Psoas muscle (tissue), 8 donors: ENCODE results near the gene LSG1. TPM values are rescaled to one million over a fixed set of nuclear protein-coding genes. Genes with fewer than 3 reads are reported as not detected.

Source experiments
- ATAC-seq, 4 donors: fragments of 200-7000 bp; cut with Tn5 transposase; one replicate each; pipeline ENCODE4 v1.9.1; 2020; ENCODE audit warnings: moderate library complexity in 3 of 4, mild to moderate bottlenecking in 2 of 4
- DNase-seq, 2 donors: peaks; one replicate each; pipeline ENCODE4 v3.0.0-alpha.2; 2020
- H3K27ac ChIP-seq: fragments of 200-600 bp; one replicate; pipeline ENCODE4 v1.8.0; 2022
- H3K27me3 ChIP-seq, 3 donors: fragments of 200-600 bp in 1 of 3; one replicate each; pipeline versions ENCODE4 v1.6.1 to v1.8.0; 2013 to 2022; ENCODE audit warnings: low read length in 2 of 3, mild to moderate bottlenecking in 2 of 3, moderate library complexity in 1 of 3; ENCODE audit not compliant: insufficient read depth in 3 of 3
- H3K36me3 ChIP-seq, 2 donors: fragments of 200-600 bp in 1 of 2; one replicate each; pipeline versions ENCODE4 v1.6.1 to v1.8.0; 2013 to 2022; ENCODE audit warnings: low read depth in 1 of 2, mild to moderate bottlenecking in 1 of 2, moderate library complexity in 1 of 2; ENCODE audit not compliant: insufficient read depth in 1 of 2
- H3K4me1 ChIP-seq: fragments of 200-600 bp; one replicate; pipeline ENCODE4 v1.8.0; 2022
- H3K4me3 ChIP-seq: fragments of 200-600 bp; one replicate; pipeline ENCODE4 v1.8.0; 2022; ENCODE audit warnings: mild to moderate bottlenecking
- H3K9me3 ChIP-seq: fragments of 200-600 bp; one replicate; pipeline ENCODE4 v1.8.0; 2022
- WGBS, 3 donors: extraction: QIAGEN DNeasy Blood & Tissue Kit; methylation state at CpG; one replicate each; pipeline versions ENCODE4 v1.1.6 to v1.1.7; 2013; 5-methylcytosine and 5-hydroxymethylcytosine counted together
- intact Hi-C, 2 donors: fragments of 100-400 bp; cut with DNase I; formaldehyde crosslinking; loops; one replicate each; pipeline versions ENCODE4 v1.11.0 to v1.14.2; 2022
- polyA plus RNA-seq, 3 donors: library from polyadenylated mRNA; stranded (reverse); fragments of 200-250 nt; gene quantifications; one replicate each; pipeline ENCODE4 v1.2.3, GENCODE V29; 2013
- total RNA-seq, 4 donors: library from RNA; stranded (reverse); fragmentation: NEBNext Ultra II Directional in 2 of 4; extraction: Animal tissue kit (Norgen Biotek cat#: 25700) in 2 of 4; gene quantifications; one replicate each; pipeline versions ENCODE4 v1.2.1 to v1.2.4, GENCODE V29; 2021 to 2023
- TF ChIP-seq, protein P1 (sequence below): fragments of 200-600 bp; IDR thresholded peaks from one replicate; pipeline ENCODE4 v1.8.0; 2022; ENCODE audit warnings: antibody characterized with exemption
- donor health status: healthy with polysubstance abuse.
- donor health status: DM: no; HTN: no; CAD: no; lungs with moderate emphysema.
- donor health status: Bipolar disorder and iron deficiency.
- donor health status: healthy.
- donor health status: DM: yes; HTN: yes; CAD: no.
- donor health status: DM: no; HTN: no; CAD: no.
- donor health status: DM: no; HTN: no; CAD: no.
- donor health status: DM: yes; HTN: yes; CAD: no.

LSG1 gene
- total and polyA plus RNA-seq, 7 donors, result 22.8 to 46.8 (median 29.5) TPM

- intact Hi-C loops, result no loop called here
- TF ChIP-seq, protein P1, sequence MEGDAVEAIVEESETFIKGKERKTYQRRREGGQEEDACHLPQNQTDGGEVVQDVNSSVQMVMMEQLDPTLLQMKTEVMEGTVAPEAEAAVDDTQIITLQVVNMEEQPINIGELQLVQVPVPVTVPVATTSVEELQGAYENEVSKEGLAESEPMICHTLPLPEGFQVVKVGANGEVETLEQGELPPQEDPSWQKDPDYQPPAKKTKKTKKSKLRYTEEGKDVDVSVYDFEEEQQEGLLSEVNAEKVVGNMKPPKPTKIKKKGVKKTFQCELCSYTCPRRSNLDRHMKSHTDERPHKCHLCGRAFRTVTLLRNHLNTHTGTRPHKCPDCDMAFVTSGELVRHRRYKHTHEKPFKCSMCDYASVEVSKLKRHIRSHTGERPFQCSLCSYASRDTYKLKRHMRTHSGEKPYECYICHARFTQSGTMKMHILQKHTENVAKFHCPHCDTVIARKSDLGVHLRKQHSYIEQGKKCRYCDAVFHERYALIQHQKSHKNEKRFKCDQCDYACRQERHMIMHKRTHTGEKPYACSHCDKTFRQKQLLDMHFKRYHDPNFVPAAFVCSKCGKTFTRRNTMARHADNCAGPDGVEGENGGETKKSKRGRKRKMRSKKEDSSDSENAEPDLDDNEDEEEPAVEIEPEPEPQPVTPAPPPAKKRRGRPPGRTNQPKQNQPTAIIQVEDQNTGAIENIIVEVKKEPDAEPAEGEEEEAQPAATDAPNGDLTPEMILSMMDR, result peak; percentile 4
- Histone ChIP-seq H3K9me3 (no peaks in the 10 kb centered on the region), H3K4me1 (no peaks in the 10 kb centered on the region), H3K27me3 (no peaks in the 10 kb centered on the region), H3K36me3 (peaks cover 9 to 64% of the 10 kb centered on the region in 2 donors), H3K27ac (peak overlapping the region; percentile 58), H3K4me3 (no peak overlapping the region)
- DNase-seq, result no peak
- no peak for ATAC-seq
- 68 to 84% (median 78%) methylated on average over 7 of the region's 7 CpGs for WGBS, 3 donors
Measured at GRCh38 chr3:194640829-194641228, 31.2 kb downstream of the LSG1 start.

DNA sequence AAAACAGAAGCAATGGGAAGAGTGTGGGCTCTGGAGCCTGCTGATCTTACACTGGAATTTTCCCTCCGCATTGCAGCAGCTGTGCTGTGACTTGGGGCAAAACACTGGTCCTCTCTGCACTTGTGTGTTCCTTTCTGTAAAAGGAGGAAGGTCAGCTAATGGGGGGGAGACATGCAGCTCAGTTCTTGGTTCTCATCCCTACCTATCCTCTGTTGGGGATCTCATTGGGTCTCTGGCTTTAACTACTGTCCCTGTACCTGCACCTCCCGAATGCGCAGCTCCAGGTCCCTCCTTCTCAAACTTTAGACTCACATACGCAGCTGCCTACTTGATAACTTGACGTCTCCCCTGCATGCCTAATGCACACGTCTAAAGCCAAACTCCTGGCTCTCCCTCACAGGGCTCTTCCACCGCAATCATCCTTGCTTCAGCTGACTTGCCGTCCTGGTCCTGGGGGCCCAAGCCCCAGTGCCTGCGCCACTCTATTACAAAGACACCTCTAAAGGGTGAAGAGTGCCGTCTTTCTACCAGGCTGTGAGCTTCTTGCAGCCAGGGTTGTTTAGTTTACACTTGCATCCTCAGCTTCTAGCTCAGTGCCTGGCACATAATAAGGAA lies 32.9 kb downstream of the LSG1 start:
- 95 to 97% (median 95%) methylated on average over 10 of the region's 10 CpGs for WGBS, 3 donors
- Histone ChIP-seq H3K4me1 (no peaks in the 10 kb centered on the region), H3K27ac (peak overlapping the region; percentile 58), H3K27me3 (no peaks in the 10 kb centered on the region), H3K36me3 (peaks cover 9 to 48% of the 10 kb centered on the region in 2 donors), H3K9me3 (no peaks in the 10 kb centered on the region), H3K4me3 (no peak overlapping the region)
- intact Hi-C loops, result no loop called here
- no peak for DNase-seq
- no peak for ATAC-seq
- TF ChIP-seq, protein P1, result no peak

DNA sequence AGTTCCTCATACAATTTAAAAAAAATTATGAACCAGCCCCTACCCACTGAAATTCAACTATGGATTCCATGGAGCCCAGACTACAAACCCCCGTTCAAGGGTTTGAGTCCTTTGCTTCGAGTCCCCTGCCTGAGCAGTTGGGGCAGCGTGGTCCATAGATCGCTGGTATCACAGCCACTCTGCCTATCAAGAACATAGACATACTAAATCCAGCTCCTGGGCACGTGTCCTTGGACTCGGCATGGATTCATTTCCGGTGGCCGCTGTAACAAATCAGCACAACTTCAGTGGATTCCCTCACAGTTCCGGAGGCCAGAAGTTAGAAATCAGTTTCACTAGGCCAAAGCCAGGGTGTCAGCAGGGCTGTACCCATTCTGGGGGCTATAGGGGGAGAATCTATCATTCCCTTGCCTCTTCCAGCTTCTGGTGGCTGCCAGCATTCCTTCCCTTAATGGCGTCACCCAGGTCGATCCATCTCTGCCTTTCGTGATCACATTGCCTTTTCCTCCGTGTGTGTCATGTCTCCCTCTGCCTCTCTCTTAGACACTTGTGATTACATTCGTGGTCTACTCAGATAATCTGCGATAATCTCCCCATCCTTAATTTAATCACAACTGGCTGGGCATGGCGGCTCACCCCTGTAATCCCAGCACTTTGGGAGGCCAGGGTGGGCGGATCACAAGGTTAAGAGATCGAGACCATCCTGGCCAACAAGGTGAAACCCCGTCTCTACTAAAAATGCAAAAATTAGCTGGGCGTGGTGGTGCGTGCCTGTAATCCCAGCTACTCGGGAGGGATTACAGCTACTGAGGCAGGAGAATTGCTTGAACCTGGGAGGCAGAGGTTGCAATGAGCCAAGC lies 34.2 kb downstream of the LSG1 start:
- no peak overlapping the region for H3K4me3 ChIP-seq
- H3K27me3 ChIP-seq, result no peaks in the 10 kb centered on the region
- DNase-seq (no peak), ATAC-seq (no peak)
- H3K27ac ChIP-seq, result no peak overlapping the region
- H3K9me3 ChIP-seq, result no peaks in the 10 kb centered on the region
- peaks cover 7 to 36% of the 10 kb centered on the region in 2 donors for H3K36me3 ChIP-seq
- intact Hi-C loops, result no loop called here
- WGBS, 3 donors, result 86 to 90% (median 89%) methylated on average over 22 of the region's 22 CpGs
- TF ChIP-seq, protein P1, result no peak
- no peaks in the 10 kb centered on the region for H3K4me1 ChIP-seq

DNA sequence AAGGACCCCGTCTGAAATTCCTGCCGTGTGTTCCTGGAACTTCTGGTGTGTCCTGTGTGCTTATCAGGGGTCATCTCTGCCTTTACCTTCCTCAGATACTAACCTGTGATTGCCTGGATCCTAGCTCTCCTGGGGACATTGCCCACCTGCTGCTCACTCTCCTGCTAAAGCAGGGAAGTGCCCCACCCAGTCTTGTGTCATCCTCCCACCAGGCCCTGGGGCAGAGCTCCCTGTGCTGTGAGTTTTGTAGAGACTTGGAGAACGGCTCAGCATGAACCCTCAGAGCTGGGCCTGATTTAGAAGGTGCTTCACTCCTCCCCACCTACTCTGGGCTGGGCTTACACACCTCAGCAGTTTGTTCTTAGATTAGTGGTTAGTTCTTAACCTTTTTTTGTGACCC lies 34.9 kb downstream of the LSG1 start:
- TF ChIP-seq, protein P1, result no peak
- WGBS, 3 donors, result 66 to 74% (median 69%) methylated on average over 3 of the region's 3 CpGs
- DNase-seq (no peak), ATAC-seq (no peak)
- intact Hi-C loops, result no loop called here
- no peaks in the 10 kb centered on the region for H3K4me1 ChIP-seq
- no peaks in the 10 kb centered on the region for H3K27me3 ChIP-seq
- H3K36me3 ChIP-seq, result peaks cover 5 to 31% of the 10 kb centered on the region in 2 donors
- H3K4me3 ChIP-seq, result no peak overlapping the region
- H3K9me3 ChIP-seq, result no peaks in the 10 kb centered on the region
- H3K27ac ChIP-seq, result no peak overlapping the region
